AG04450 (cell line): ENCODE data around the gene RNF208. TPM values are rescaled to one million over a fixed set of nuclear protein-coding genes. Genes with fewer than 3 reads are reported as not detected.

Source experiments
- CTCF ChIA-PET: fragments of 300-600, 350-600 bp; formaldehyde crosslinking; extraction: SDS; loops from one replicate; lab custom pipeline; 2022; ENCODE audit warnings: antibody characterized with exemption, inconsistent platforms; lab: Charles Lee
- POLR2A ChIA-PET: fragments of 350-600 bp; formaldehyde crosslinking; extraction: SDS; loops from one replicate; lab custom pipeline; 2021; ENCODE audit warnings: antibody characterized with exemption, inconsistent platforms; lab: Yijun Ruan, JAX
- DNase-seq: peaks from one replicate; pipeline ENCODE4 v3.0.0-alpha.2; 2011; ENCODE audit warnings: low read depth, low spot score
- H3K27ac ChIP-seq: one replicate; pipeline ENCODE4 v1.5.1; 2012; ENCODE audit warnings: low read depth, low read length, control low read depth
- H3K27me3 ChIP-seq: one replicate; pipeline ENCODE4 v1.6.0; 2012; ENCODE audit warnings: low read length; ENCODE audit not compliant: control insufficient read depth, insufficient read depth
- H3K4me3 ChIP-seq: 2 replicates; pipeline ENCODE4 v1.5.1; 2011; ENCODE audit warnings: mild to moderate bottlenecking, low read depth, low read length, control low read depth
- H3K9me3 ChIP-seq: 2 replicates; pipeline ENCODE4 v1.5.1; 2012; ENCODE audit warnings: low read length; ENCODE audit not compliant: control insufficient read depth, insufficient read depth
- CTCF ChIP-seq: IDR thresholded peaks from 2 replicates; pipeline ENCODE4 v1.5.1; 2011; ENCODE audit warnings: low read depth, low read length, control low read depth, inconsistent platforms
- polyA plus RNA-seq: library from polyadenylated mRNA; depleted of rRNA; stranded (reverse); fragments of >200 nt; gene quantifications from 2 replicates; pipeline ENCODE4 v1.2.3, GENCODE V29; 2011

Gene RNF208
- polyA plus RNA-seq, 1 experiment = 0.17 TPM

- H3K27me3 ChIP-seq = no peaks in the 10 kb centered on the region
- POLR2A ChIA-PET = no interaction called here
- no peak overlapping the region for H3K4me3 ChIP-seq
- DNase-seq = no peak
- H3K27ac ChIP-seq = no peak overlapping the region
- TF ChIP-seq CTCF = no peak
- H3K9me3 ChIP-seq = no peaks in the 10 kb centered on the region; the same call in 1 of the 2 replicates
- CTCF ChIA-PET = interaction anchor here (0.6 kb wide), 1 partner anchor 189 kb away, joined by 3 read pairs; the partner anchor contains the start of gene NPDC1
These were observed 12.9 kb upstream of the RNF208 start for GRCh38 chr9:137234758-137235423.

GRCh38 chr9:137234055-137234697 lies 12.1 kb upstream of the RNF208 start:
- H3K27me3 ChIP-seq = no peaks in the 10 kb centered on the region
- no peak overlapping the region for H3K4me3 ChIP-seq
- CTCF ChIA-PET = interaction anchor here (0.6 kb wide), 1 partner anchor 188 kb away, joined by 3 read pairs; the partner anchor contains the start of gene NPDC1
- TF ChIP-seq CTCF = no peak
- DNase-seq = no peak
- POLR2A ChIA-PET = interaction anchor here (0.5 kb wide), 1 partner anchor 111 kb away, joined by 11 read pairs; no protein-coding TSS in a partner anchor
- no peak overlapping the region for H3K27ac ChIP-seq
- no peaks in the 10 kb centered on the region; the same call in 1 of the 2 replicates for H3K9me3 ChIP-seq

- Histone ChIP-seq H3K4me3 (no peak overlapping the region), H3K9me3 (no peaks in the 10 kb centered on the region; the same call in 1 of the 2 replicates), H3K27me3 (no peaks in the 10 kb centered on the region), H3K27ac (no peak overlapping the region)
- no peak for TF ChIP-seq CTCF
- ChIA-PET POLR2A (interaction anchor here (0.5 kb wide), 1 partner anchor 110 kb away, joined by 11 read pairs; no protein-coding TSS in a partner anchor), CTCF (no interaction called here)
- DNase-seq = no peak
These were observed 11.3 kb upstream of the RNF208 start for GRCh38 chr9:137233143-137233980.

- no peaks in the 10 kb centered on the region for H3K27me3 ChIP-seq
- no peak overlapping the region for H3K4me3 ChIP-seq
- no peak for TF ChIP-seq CTCF
- DNase-seq = no peak
- H3K27ac ChIP-seq = no peak overlapping the region
- POLR2A ChIA-PET = no interaction called here
- CTCF ChIA-PET = no interaction called here
- H3K9me3 ChIP-seq = no peaks in the 10 kb centered on the region; the same call in 1 of the 2 replicates
These were observed 10.5 kb upstream of the RNF208 start for GRCh38 chr9:137232510-137232909.
